ENCODE results near the gene RAB26. TPM values are rescaled to one million over a fixed set of nuclear protein-coding genes. Genes with fewer than 3 reads are reported as not detected.

RAB26 gene
- 1.6 and 1.8 TPM in 2 replicates for total RNA-seq

GRCh38 chr16:2147981-2148671 lies at the start of gene RAB26:
Gene RAB26, plus strand, starts transcription at chr16:2148625. Its CDS starts 159 bp downstream, at chr16:2148784.

GRCh38 chr16:2135770-2136490 lies 12.5 kb upstream of the RAB26 start, which contains the start of gene PKD1:
Gene PKD1, minus strand, starts transcription at chr16:2135898. Its CDS starts 209 bp downstream, at chr16:2135689.

GRCh38 chr16:2155091-2155950 lies 6.9 kb downstream of the RAB26 start, which contains the start of gene TRAF7:
Gene TRAF7, plus strand, starts transcription at chr16:2155782. Its CDS starts 8,139 bp downstream, at chr16:2163921.

GRCh38 chr16:2196162-2196980 lies 47.9 kb downstream of the RAB26 start, which contains the start of gene CASKIN1:
Gene CASKIN1, minus strand, starts transcription at chr16:2196605. Its CDS starts 173 bp downstream, at chr16:2196432.

Other genes starting within 250 kb of the RAB26 start
- not detected in 2 replicates for gene HS3ST6, start 230.2 kb upstream of the RAB26 start, total RNA-seq
- 6.5 and 8.1 TPM in 2 replicates for gene MSRB1, start 205.4 kb upstream of the RAB26 start, total RNA-seq
- gene RPL3L, start 193.9 kb upstream of the RAB26 start, total RNA-seq = not detected in 2 replicates
- 143 and 149 TPM in 2 replicates for gene NDUFB10, start 189.1 kb upstream of the RAB26 start, total RNA-seq
- gene RPS2, start 183.8 kb upstream of the RAB26 start, total RNA-seq = 1,321 and 2,704 TPM in 2 replicates
- not detected in 2 replicates for gene RNF151, start 181.8 kb upstream of the RAB26 start, total RNA-seq
- 56.5 and 105 TPM in 2 replicates for gene TBL3, start 176.6 kb upstream of the RAB26 start, total RNA-seq
- not detected in 2 replicates for gene NOXO1, start 167.2 kb upstream of the RAB26 start, total RNA-seq
- gene GFER, start 164.4 kb upstream of the RAB26 start, total RNA-seq = 18.7 and 20.1 TPM in 2 replicates
- 4.3 and 4.9 TPM in 2 replicates for gene SYNGR3, start 158.7 kb upstream of the RAB26 start, total RNA-seq
- gene ZNF598, start 138.8 kb upstream of the RAB26 start, total RNA-seq = 18.1 and 18.2 TPM in 2 replicates
- gene NPW, start 128.8 kb upstream of the RAB26 start, total RNA-seq = 2.0 TPM in 1 of 2 replicates, not detected in the other
- 21.8 and 46.0 TPM in 2 replicates for gene NHERF2, start 121.7 kb upstream of the RAB26 start, total RNA-seq
- 72.1 and 79.2 TPM in 2 replicates for gene NTHL1, start 100.8 kb upstream of the RAB26 start, total RNA-seq
- 32.8 and 36.2 TPM in 2 replicates for gene TSC2, start 100.6 kb upstream of the RAB26 start, total RNA-seq
- 40.4 and 45.8 TPM in 2 replicates for gene PKD1, start 12.7 kb upstream of the RAB26 start, total RNA-seq
- 79.5 and 81.9 TPM in 2 replicates for gene TRAF7, start 7.2 kb downstream of the RAB26 start, total RNA-seq
- gene CASKIN1, start 48.0 kb downstream of the RAB26 start, total RNA-seq = 0.32 TPM in 1 of 2 replicates, not detected in the other
- gene MLST8, start 56.8 kb downstream of the RAB26 start, total RNA-seq = 14.0 and 18.5 TPM in 2 replicates
- gene BRICD5, start 62.2 kb downstream of the RAB26 start, total RNA-seq = 3.3 and 8.1 TPM in 2 replicates
- 24.2 and 28.3 TPM in 2 replicates for gene PGP, start 66.2 kb downstream of the RAB26 start, total RNA-seq
- 30.2 and 36.2 TPM in 2 replicates for gene E4F1, start 75.0 kb downstream of the RAB26 start, total RNA-seq
- 0.97 and 1.4 TPM in 2 replicates for gene DNASE1L2, start 87.8 kb downstream of the RAB26 start, total RNA-seq
- gene ECI1, start 103.0 kb downstream of the RAB26 start, total RNA-seq = 33.8 and 45.7 TPM in 2 replicates
- gene RNPS1, start 119.5 kb downstream of the RAB26 start, total RNA-seq = 67.0 and 81.9 TPM in 2 replicates
- 15.3 and 21.9 TPM in 2 replicates for gene ABCA3, start 192.1 kb downstream of the RAB26 start, total RNA-seq